K562 (cell line): Measurements from ENCODE around the gene RCL1. TPM values are rescaled to one million over a fixed set of nuclear protein-coding genes. Genes with fewer than 3 reads are reported as not detected.

Experiments used
- ARNT ChIP-seq, 2 experiments: fragments of 450-650 bp; IDR thresholded peaks; 2 replicates each; pipeline ENCODE4 v1.6.1; 2016; ENCODE audit warnings: mild to moderate bottlenecking in 1 of 2
- CTBP1 ChIP-seq: fragments of 450-650 bp; IDR thresholded peaks from 2 replicates; pipeline ENCODE4 v1.6.1; 2016; ENCODE audit warnings: borderline replicate concordance
- ELF4 ChIP-seq: fragments of 450-650 bp; formaldehyde crosslinking; IDR thresholded peaks from 2 replicates; pipeline ENCODE4 v1.4.0; 2022; ENCODE audit warnings: missing genetic modification characterization
- KDM2B ChIP-seq: fragments of 250-450 bp; sonication (Bioruptor Pico); IDR thresholded peaks from 2 replicates; pipeline ENCODE4 v1.8.0; 2021; ENCODE audit warnings: mild to moderate bottlenecking, moderate library complexity
- MEF2A ChIP-seq: IDR thresholded peaks from 2 replicates; pipeline ENCODE4 v1.6.1; 2011; ENCODE audit warnings: low read depth, mild to moderate bottlenecking, low read length, moderate library complexity; ENCODE audit not compliant: control insufficient read depth
- NFXL1 ChIP-seq: fragments of 450-650 bp; formaldehyde crosslinking; IDR thresholded peaks from 2 replicates; pipeline ENCODE4 v1.4.0; 2021; ENCODE audit warnings: mild to moderate bottlenecking
- PURB ChIP-seq: sonication (generic); formaldehyde crosslinking; IDR thresholded peaks from 2 replicates; pipeline ENCODE4 v1.9.0; 2021; ENCODE audit warnings: low read depth, mild to moderate bottlenecking, missing genetic modification reagents
- TCFL5 ChIP-seq: fragments of 250-450 bp; sonication (Bioruptor Pico); conservative IDR thresholded peaks from 2 replicates; pipeline ENCODE4 v1.6.1; 2021; ENCODE audit warnings: mild to moderate bottlenecking, moderate library complexity, matching md5 sums
- ZKSCAN1 ChIP-seq: fragments of 150-350 bp; IDR thresholded peaks from 2 replicates; pipeline ENCODE4 v1.6.1; 2016; ENCODE audit warnings: low read depth, low read length
- ZNF318 ChIP-seq, 2 experiments: fragments of 450-650 bp; IDR thresholded peaks; 2 replicates each; pipeline ENCODE4 v1.6.1; 2016; ENCODE audit warnings: mild to moderate bottlenecking in 2 of 2, borderline replicate concordance in 1 of 2, low read depth in 1 of 2, moderate library complexity in 1 of 2
- polyA plus RNA-seq, 8 experiments: library from polyadenylated mRNA; depleted of rRNA in 4 of 8; stranded (reverse) in 5 of 8; unstranded in 3 of 8; fragments of >200 nt; fragmentation: Nextera tagmentation in 2 of 8; fragmentation: Illumina TruSeq in 1 of 8; extraction: Ambion mirVana in 2 of 8; extraction: Trizol in 1 of 8; gene quantifications; 2 replicates each; pipeline versions ENCODE4 v1.2.1 to v1.2.3, GENCODE V29; 2011 to 2014; ENCODE audit warnings: inconsistent platforms in 1 of 8, missing spikeins in 1 of 8
- total RNA-seq, 7 experiments: library from RNA; depleted of rRNA in 6 of 7; stranded (reverse); fragments of >200 nt in 6 of 7; fragmentation: Illumina TruSeq in 2 of 7; extraction: Trizol in 2 of 7; gene quantifications; 2 replicates each; pipeline versions ENCODE4 v1.2.1 to v1.2.3, GENCODE V29; 2011 to 2021; ENCODE audit warnings: low replicate concordance in 1 of 7

The RCL1 gene
- total and polyA plus RNA-seq, 9 of the 15 experiments (the other 6 are each of a cell fraction or from before 2014, with no cell fraction given), result 24.0 to 67.7 (median 38.6) TPM

- TF ChIP-seq TCFL5, result no peak
- no peak for TF ChIP-seq KDM2B
- peak in 1 of 2 experiments; percentile 61; a peak in 1 of 4 replicates for TF ChIP-seq ARNT (IDR thresholded peaks at IDR 0.05)
- no peak for TF ChIP-seq MEF2A
- TF ChIP-seq ZKSCAN1, result no peak
- no peak for TF ChIP-seq ELF4
- TF ChIP-seq ZNF318 (IDR thresholded peaks at IDR 0.05; ENCODE audit: borderline replicate concordance in 1 of 2, low read depth in 1 of 2), result no peak
- TF ChIP-seq CTBP1, result peak; percentile 49; the same call in 1 of the 2 replicates
- no peak for TF ChIP-seq NFXL1 (CRISPR knock-in tag)
- TF ChIP-seq PURB, result no peak
- TF ChIP-seq, all 486 proteins: peak for 19
Measured at GRCh38 chr9:4762108-4762885, 30.4 kb upstream of the RCL1 start (continued).
